Fibroblast of pulmonary artery (primary cell): ENCODE measurements around the gene AFG1L.
"Not testable (repeated sequence)": the region's sequence is repeated elsewhere in the genome, so short reads cannot be mapped to it uniquely, and the experiment has no call there.

Experiments used
- DNase-seq: peaks from one replicate; pipeline ENCODE4 v3.0.0-alpha.2; 2010; ENCODE audit warnings: low read depth
- H3K4me3 ChIP-seq: replicated peaks from 2 replicates; pipeline ENCODE4 v1.5.1; 2011; ENCODE audit warnings: low read depth, mild to moderate bottlenecking, control low read depth, low read length, moderate library complexity
- TF ChIP-seq, protein P1 (sequence below): IDR thresholded peaks from 2 replicates; pipeline ENCODE4 v1.5.1; 2011; ENCODE audit warnings: mild to moderate bottlenecking, control low read depth, low read length, inconsistent platforms; ENCODE audit errors: missing control alignments

Gene AFG1L

DNA sequence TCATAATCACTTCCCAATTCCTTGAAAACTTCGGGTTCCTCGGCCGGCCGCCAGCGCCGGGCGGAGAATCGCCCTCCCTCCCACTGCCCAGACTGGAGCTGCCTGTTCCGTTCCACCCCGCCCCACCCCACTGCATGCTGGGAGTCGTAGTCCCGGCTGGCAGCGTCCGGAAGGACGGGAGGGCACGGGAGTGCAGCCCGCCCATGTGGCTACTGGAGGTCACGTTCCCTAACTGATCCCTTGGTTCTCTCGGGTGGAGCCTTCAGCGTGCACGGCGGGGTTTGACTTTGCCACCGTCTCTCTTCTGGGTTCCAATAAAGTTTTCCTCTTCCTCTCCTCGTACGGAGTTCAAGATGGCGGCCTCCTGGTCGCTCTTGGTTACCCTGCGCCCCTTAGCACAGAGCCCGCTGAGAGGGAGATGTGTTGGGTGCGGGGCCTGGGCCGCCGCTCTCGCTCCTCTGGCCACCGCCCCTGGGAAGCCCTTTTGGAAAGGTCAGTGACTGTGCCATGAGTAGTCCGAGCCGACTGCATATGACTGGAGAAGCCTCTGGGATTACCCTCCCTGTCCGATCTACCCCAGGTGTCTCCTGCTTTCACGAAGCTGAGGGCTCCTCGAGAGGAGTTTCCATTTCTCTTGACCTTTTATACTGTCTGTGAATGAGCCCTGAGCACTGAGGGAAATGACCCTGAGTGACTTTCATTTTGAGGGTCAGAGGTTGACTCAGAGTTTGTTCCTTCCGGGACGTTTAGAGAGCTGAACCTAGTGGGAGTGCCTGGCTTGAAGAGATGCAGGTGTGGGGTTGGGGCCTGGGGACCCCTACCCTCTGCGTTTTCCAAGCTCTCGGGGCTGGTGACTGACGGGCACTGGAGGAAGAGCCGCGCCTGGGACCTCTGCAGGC lies at the start of gene AFG1L:
Gene AFG1L (plus strand): TSS at position 328 of the 899 bp plus-strand sequence. CDS start 26 bp downstream, at position 354.
- peak within 1 kb of the TSS; percentile 92 for H3K4me3 ChIP-seq
- DNase-seq = peak; percentile 87
- TF ChIP-seq, protein P1, sequence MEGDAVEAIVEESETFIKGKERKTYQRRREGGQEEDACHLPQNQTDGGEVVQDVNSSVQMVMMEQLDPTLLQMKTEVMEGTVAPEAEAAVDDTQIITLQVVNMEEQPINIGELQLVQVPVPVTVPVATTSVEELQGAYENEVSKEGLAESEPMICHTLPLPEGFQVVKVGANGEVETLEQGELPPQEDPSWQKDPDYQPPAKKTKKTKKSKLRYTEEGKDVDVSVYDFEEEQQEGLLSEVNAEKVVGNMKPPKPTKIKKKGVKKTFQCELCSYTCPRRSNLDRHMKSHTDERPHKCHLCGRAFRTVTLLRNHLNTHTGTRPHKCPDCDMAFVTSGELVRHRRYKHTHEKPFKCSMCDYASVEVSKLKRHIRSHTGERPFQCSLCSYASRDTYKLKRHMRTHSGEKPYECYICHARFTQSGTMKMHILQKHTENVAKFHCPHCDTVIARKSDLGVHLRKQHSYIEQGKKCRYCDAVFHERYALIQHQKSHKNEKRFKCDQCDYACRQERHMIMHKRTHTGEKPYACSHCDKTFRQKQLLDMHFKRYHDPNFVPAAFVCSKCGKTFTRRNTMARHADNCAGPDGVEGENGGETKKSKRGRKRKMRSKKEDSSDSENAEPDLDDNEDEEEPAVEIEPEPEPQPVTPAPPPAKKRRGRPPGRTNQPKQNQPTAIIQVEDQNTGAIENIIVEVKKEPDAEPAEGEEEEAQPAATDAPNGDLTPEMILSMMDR = no peak

DNA sequence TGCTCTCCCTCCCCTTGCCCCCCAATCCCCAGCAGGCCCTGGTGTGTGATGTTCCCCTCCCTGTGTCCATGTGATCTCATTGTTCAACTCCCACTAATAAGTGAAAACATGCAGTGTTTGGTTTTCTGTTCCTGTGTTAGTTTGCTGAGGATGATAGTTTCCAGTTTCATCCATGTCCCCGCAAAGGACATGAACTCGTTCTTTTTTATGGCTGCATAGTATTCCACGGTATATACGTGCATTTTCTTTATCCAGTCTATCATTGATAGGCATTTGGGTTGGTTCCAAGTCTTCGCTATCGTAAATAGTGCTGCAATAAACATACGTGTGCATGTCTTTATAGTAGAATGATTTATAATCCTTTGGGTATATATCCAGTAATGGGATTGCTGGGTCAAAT lies 49.8 kb upstream of the AFG1L start:
- not testable (repeated sequence) for DNase-seq, H3K4me3 ChIP-seq

GRCh38 chr6:108247965-108248536 lies 46.8 kb upstream of the AFG1L start:
- DNase-seq = no peak
- TF ChIP-seq, protein P1 = no peak
- no peak overlapping the region for H3K4me3 ChIP-seq

- H3K4me3 ChIP-seq = no peak overlapping the region
- TF ChIP-seq, protein P1 = peak; percentile 36
- peak; percentile 46 for DNase-seq
Measured at GRCh38 chr6:108250240-108250866, 44.5 kb upstream of the AFG1L start.

DNA sequence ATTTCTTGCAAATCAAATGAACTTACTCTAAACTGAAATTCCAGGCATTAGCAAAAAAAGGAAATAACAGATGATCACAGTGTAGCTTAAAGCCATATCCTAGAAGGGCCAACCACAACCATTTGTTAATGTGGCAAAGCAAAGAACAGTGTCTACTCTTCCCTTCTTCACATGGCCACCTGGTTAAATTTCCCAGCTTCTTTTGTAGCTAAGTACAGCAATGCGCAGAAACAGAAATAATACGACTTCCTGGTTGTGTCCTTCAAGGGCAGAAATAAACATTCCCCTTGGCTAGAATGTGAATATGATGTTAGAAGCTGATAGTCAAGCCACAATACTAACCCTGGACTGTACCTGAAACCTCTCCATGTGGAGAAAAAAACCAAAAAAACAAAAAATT lies 43.6 kb upstream of the AFG1L start:
- H3K4me3 ChIP-seq = no peak overlapping the region
- no peak for DNase-seq
- TF ChIP-seq, protein P1 = no peak

DNA sequence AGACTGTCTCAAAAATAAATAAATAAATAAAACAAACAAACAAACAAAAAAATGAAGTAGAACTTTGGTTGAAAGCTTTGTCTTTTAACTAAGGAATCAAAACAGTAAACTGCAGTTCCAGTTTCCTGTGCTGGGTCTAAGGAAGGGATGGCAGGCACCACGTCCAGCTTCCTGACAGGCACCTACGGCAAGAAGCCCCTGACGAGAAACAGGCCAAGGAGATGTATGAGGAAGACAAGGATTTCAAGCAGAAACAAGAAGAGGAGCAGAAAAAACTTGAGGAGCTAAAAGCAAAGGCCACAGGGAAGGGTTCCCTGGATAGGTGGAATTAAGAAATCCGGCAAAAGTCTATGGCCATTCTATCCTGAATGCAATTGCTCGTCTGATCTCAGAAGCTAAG lies 42.8 kb upstream of the AFG1L start:
- TF ChIP-seq, protein P1 = no peak
- DNase-seq = no peak
- H3K4me3 ChIP-seq = no peak overlapping the region

DNA sequence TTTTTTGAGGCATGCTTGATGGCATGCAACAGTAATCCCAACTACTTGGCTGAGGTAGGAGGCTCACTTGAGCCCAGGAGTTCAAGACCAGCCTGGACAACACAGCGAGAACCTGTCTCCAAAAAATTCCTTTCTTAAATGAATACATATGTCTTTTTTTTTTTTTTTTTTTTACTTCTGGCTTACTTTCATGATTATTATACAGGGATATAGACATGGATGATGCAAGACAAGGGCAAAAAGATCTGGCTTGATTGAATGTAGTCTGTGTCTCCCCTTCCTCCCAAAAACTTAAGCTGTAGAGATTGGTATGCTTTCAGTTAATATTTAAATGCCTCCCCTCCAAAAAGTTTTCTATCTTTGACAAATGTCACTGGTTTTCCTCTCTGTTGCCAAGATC lies 41.6 kb upstream of the AFG1L start:
- TF ChIP-seq, protein P1 = no peak
- no peak overlapping the region for H3K4me3 ChIP-seq
- DNase-seq = no peak
